ENCODE measurements around the gene STH. TPM values are rescaled to one million over a fixed set of nuclear protein-coding genes. Genes with fewer than 3 reads are reported as not detected.

STH gene
- polyA plus RNA-seq, 1 donor (not counting 4 experiments of a cell fraction or from before 2014, with no cell fraction given), result not detected

GRCh38 chr17:45981306-45981705 lies 17.7 kb upstream of the STH start:
- Histone ChIP-seq H3K4me3 (ENCODE audit: control insufficient read depth in 2 of 3, extremely low read depth in 1 of 3, insufficient read depth in 2 of 3, low read depth in 1 of 3, low read length in 3 of 3) (no peak overlapping the region), H3K9ac (ENCODE audit: control insufficient read depth, extremely low read depth, insufficient read depth, low read length) (no peak overlapping the region), H3K27ac (ENCODE audit: control insufficient read depth, insufficient read depth, low read length) (no peak overlapping the region), H4K20me1 (ENCODE audit: control insufficient read depth, extremely low read depth, insufficient read depth, low read length) (no peaks in the 10 kb centered on the region), H3K4me2 (ENCODE audit: control insufficient read depth, extremely low read depth, insufficient read depth, low read depth, low read length) (no peak overlapping the region), H2AFZ (ENCODE audit: control insufficient read depth, low read length) (no peak overlapping the region), H3K9me1 (ENCODE audit: control insufficient read depth, extremely low read depth, insufficient read depth, low read length) (no peaks in the 10 kb centered on the region), H3K79me2 (ENCODE audit: control insufficient read depth, insufficient read depth, low read length) (no peaks in the 10 kb centered on the region), H3K4me1 (ENCODE audit: control insufficient read depth, extremely low read depth, insufficient read depth, low read length) (no peaks in the 10 kb centered on the region), H3K9me3 (ENCODE audit: control insufficient read depth, low read depth, low read length) (no peaks in the 10 kb centered on the region), H3K27me3 (ENCODE audit: control insufficient read depth, extremely low read depth, insufficient read depth, low read length) (peaks cover 1% of the 10 kb centered on the region), H3K36me3 (ENCODE audit: control insufficient read depth in 2 of 2, extremely low read depth in 1 of 2, insufficient read depth in 2 of 2, low read length in 2 of 2) (no peaks in the 10 kb centered on the region)
- DNase-seq (ENCODE audit: low read depth, low spot score) (no peak), FAIRE-seq (no peak)
- dilution Hi-C loops (cut with MboI; ENCODE audit: extremely low pct_ligation_motif_present, low sequenced_read_pairs), result no loop called here
- TF ChIP-seq EZH2 (IDR thresholded peaks at IDR 0.05; ENCODE audit: low read length), result no peak
- TF ChIP-seq, protein P1, sequence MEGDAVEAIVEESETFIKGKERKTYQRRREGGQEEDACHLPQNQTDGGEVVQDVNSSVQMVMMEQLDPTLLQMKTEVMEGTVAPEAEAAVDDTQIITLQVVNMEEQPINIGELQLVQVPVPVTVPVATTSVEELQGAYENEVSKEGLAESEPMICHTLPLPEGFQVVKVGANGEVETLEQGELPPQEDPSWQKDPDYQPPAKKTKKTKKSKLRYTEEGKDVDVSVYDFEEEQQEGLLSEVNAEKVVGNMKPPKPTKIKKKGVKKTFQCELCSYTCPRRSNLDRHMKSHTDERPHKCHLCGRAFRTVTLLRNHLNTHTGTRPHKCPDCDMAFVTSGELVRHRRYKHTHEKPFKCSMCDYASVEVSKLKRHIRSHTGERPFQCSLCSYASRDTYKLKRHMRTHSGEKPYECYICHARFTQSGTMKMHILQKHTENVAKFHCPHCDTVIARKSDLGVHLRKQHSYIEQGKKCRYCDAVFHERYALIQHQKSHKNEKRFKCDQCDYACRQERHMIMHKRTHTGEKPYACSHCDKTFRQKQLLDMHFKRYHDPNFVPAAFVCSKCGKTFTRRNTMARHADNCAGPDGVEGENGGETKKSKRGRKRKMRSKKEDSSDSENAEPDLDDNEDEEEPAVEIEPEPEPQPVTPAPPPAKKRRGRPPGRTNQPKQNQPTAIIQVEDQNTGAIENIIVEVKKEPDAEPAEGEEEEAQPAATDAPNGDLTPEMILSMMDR (optimal IDR thresholded peaks at IDR 0.05 in 1 of 3, IDR thresholded peaks at IDR 0.05 in 1 of 3, conservative IDR thresholded peaks at IDR 0.05 in 1 of 3; ENCODE audit: extremely low read depth in 1 of 3, insufficient read depth in 2 of 3, low read length in 3 of 3), result no peak

GRCh38 chr17:45982791-45983613 lies 16.0 kb upstream of the STH start:
- TF ChIP-seq, protein P1 (optimal IDR thresholded peaks at IDR 0.05 in 1 of 3, IDR thresholded peaks at IDR 0.05 in 1 of 3, conservative IDR thresholded peaks at IDR 0.05 in 1 of 3; ENCODE audit: extremely low read depth in 1 of 3, insufficient read depth in 2 of 3, low read length in 3 of 3), result no peak
- DNase-seq (ENCODE audit: low read depth, low spot score), result no peak
- H4K20me1 ChIP-seq (ENCODE audit: control insufficient read depth, extremely low read depth, insufficient read depth, low read length), result no peaks in the 10 kb centered on the region
- no peak overlapping the region for H3K27ac ChIP-seq (ENCODE audit: control insufficient read depth, insufficient read depth, low read length)
- no peaks in the 10 kb centered on the region for H3K4me1 ChIP-seq (ENCODE audit: control insufficient read depth, extremely low read depth, insufficient read depth, low read length)
- H3K4me3 ChIP-seq (ENCODE audit: control insufficient read depth in 2 of 3, extremely low read depth in 1 of 3, insufficient read depth in 2 of 3, low read depth in 1 of 3, low read length in 3 of 3), result no peak overlapping the region
- H3K9ac ChIP-seq (ENCODE audit: control insufficient read depth, extremely low read depth, insufficient read depth, low read length), result no peak overlapping the region
- no peaks in the 10 kb centered on the region for H3K36me3 ChIP-seq (ENCODE audit: control insufficient read depth in 2 of 2, extremely low read depth in 1 of 2, insufficient read depth in 2 of 2, low read length in 2 of 2)
- dilution Hi-C loops (cut with MboI; ENCODE audit: extremely low pct_ligation_motif_present, low sequenced_read_pairs), result no loop called here
- H3K9me3 ChIP-seq (ENCODE audit: control insufficient read depth, low read depth, low read length), result no peaks in the 10 kb centered on the region
- FAIRE-seq, result no peak
- no peak overlapping the region for H3K4me2 ChIP-seq (ENCODE audit: control insufficient read depth, extremely low read depth, insufficient read depth, low read depth, low read length)
- H2AFZ ChIP-seq (ENCODE audit: control insufficient read depth, low read length), result no peak overlapping the region
- no peaks in the 10 kb centered on the region for H3K9me1 ChIP-seq (ENCODE audit: control insufficient read depth, extremely low read depth, insufficient read depth, low read length)
- H3K27me3 ChIP-seq (ENCODE audit: control insufficient read depth, extremely low read depth, insufficient read depth, low read length), result no peaks in the 10 kb centered on the region
- no peaks in the 10 kb centered on the region for H3K79me2 ChIP-seq (ENCODE audit: control insufficient read depth, insufficient read depth, low read length)
